Measurements from ENCODE around the gene ECHS1. TPM values are rescaled to one million over a fixed set of nuclear protein-coding genes. Genes with fewer than 3 reads are reported as not detected.
A peak's percentile ranks its signal among the peaks of the same experiment; 100 is the strongest.

Gene ECHS1
- total and polyA plus RNA-seq, 9 of the 15 experiments (the other 6 are each of a cell fraction or from before 2014, with no cell fraction given) = 16.6 to 100 (median 68.1) TPM

GRCh38 chr10:133359972-133360610, 13.1 kb downstream of the ECHS1 start (continued):
- TF ChIP-seq HINFP (tag; conservative IDR thresholded peaks at IDR 0.05; ENCODE audit: low read depth) (no peak), FUS (optimal IDR thresholded peaks at IDR 0.05; ENCODE audit: low read depth, low read length) (no peak), CHD2 (IDR thresholded peaks at IDR 0.05; ENCODE audit: low read depth, low read length) (no peak), XRCC3 (IDR thresholded peaks at IDR 0.05) (no peak), ARHGAP35 (IDR thresholded peaks at IDR 0.05; ENCODE audit: partially characterized antibody) (no peak), PKNOX1 (IDR thresholded peaks at IDR 0.05) (no peak), KDM2B (CRISPR knock-in tag; IDR thresholded peaks at IDR 0.05) (no peak), TARDBP (IDR thresholded peaks at IDR 0.05) (no peak), COPS2 (conservative IDR thresholded peaks at IDR 0.05) (no peak), STAT5A (IDR thresholded peaks at IDR 0.05; ENCODE audit: borderline replicate concordance, low read length) (peak; percentile 47; the same call in 1 of the 2 replicates), SIN3B (IDR thresholded peaks at IDR 0.05; ENCODE audit: low read depth) (no peak), ZNF586 (CRISPR knock-in tag; conservative IDR thresholded peaks at IDR 0.05) (no peak), CBFA2T3 (IDR thresholded peaks at IDR 0.05) (peak; percentile 86), HDAC1 (IDR thresholded peaks at IDR 0.05) (peak in 1 of 2 experiments; percentile 41; a peak in 1 of 4 replicates), ELF2 (CRISPR knock-in tag; IDR thresholded peaks at IDR 0.05) (no peak), HSF4 (CRISPR knock-in tag; IDR thresholded peaks at IDR 0.05; ENCODE audit: borderline replicate concordance) (no peak), SMARCA5 (IDR thresholded peaks at IDR 0.05) (no peak), TFE3 (CRISPR knock-in tag; IDR thresholded peaks at IDR 0.05) (no peak), SIN3A (IDR thresholded peaks at IDR 0.05; ENCODE audit: borderline replicate concordance in 2 of 2, control insufficient read depth in 1 of 2, low read depth in 2 of 2, low read length in 2 of 2) (no peak), CBX5 (IDR thresholded peaks at IDR 0.05; ENCODE audit: borderline replicate concordance, low read depth) (no peak), NUFIP1 (IDR thresholded peaks at IDR 0.05; ENCODE audit: partially characterized antibody) (no peak), ZNF449 (CRISPR knock-in tag; IDR thresholded peaks at IDR 0.05) (no peak), PCBP1 (IDR thresholded peaks at IDR 0.05; ENCODE audit: low read depth, low read length, poor library complexity, severe bottlenecking) (no peak), TRIM24 (IDR thresholded peaks at IDR 0.05) (no peak; a peak in 1 of 4 replicates), ZNF217 (CRISPR knock-in tag; IDR thresholded peaks at IDR 0.05) (no peak), KDM5B (IDR thresholded peaks at IDR 0.05; ENCODE audit: insufficient replicate concordance, low read depth, low read length) (no peak)
